Amygdala (tissue), 56 donors: ENCODE measurements around the gene ADGRF3.
"Not testable (repeated sequence)": the region's sequence is repeated elsewhere in the genome, so short reads cannot be mapped to it uniquely, and the experiment has no call there.

ENCODE experiments used
- DNase-seq, 56 donors: peaks; one replicate each; lab custom pipeline; 2025; lab: John Stamatoyannopoulos, UW

ADGRF3 gene

GRCh38 chr2:26283606-26284005, 63.0 kb downstream of the ADGRF3 start:
- no peak for DNase-seq

GRCh38 chr2:26281226-26281625, 65.4 kb downstream of the ADGRF3 start:
- no peak for DNase-seq

GRCh38 chr2:26279886-26280285, 66.7 kb downstream of the ADGRF3 start:
- DNase-seq, result no peak

GRCh38 chr2:26276484-26277227, 69.9 kb downstream of the ADGRF3 start:
- no peak for DNase-seq

GRCh38 chr2:26274058-26274613, 72.5 kb downstream of the ADGRF3 start:
- no peak for DNase-seq

- no peak for DNase-seq
These were observed 73.1 kb downstream of the ADGRF3 start for GRCh38 chr2:26273501-26273900.

- DNase-seq, result no peak
These were observed 76.2 kb downstream of the ADGRF3 start for GRCh38 chr2:26270373-26270772.

- no peak for DNase-seq
These were observed 76.9 kb downstream of the ADGRF3 start for GRCh38 chr2:26269571-26270158.

- DNase-seq, result not testable (repeated sequence)
These were observed 77.8 kb downstream of the ADGRF3 start for GRCh38 chr2:26268670-26269385.

GRCh38 chr2:26268213-26268612, 78.4 kb downstream of the ADGRF3 start:
- no peak for DNase-seq

- not testable (repeated sequence) for DNase-seq
These were observed 87.8 kb downstream of the ADGRF3 start for GRCh38 chr2:26258836-26259235.
